ENCODE measurements around the gene EFNA2.

The EFNA2 gene

GRCh38 chr19:1249990-1250436 lies 35.7 kb upstream of the EFNA2 start:
- TF ChIP-seq, protein P1, sequence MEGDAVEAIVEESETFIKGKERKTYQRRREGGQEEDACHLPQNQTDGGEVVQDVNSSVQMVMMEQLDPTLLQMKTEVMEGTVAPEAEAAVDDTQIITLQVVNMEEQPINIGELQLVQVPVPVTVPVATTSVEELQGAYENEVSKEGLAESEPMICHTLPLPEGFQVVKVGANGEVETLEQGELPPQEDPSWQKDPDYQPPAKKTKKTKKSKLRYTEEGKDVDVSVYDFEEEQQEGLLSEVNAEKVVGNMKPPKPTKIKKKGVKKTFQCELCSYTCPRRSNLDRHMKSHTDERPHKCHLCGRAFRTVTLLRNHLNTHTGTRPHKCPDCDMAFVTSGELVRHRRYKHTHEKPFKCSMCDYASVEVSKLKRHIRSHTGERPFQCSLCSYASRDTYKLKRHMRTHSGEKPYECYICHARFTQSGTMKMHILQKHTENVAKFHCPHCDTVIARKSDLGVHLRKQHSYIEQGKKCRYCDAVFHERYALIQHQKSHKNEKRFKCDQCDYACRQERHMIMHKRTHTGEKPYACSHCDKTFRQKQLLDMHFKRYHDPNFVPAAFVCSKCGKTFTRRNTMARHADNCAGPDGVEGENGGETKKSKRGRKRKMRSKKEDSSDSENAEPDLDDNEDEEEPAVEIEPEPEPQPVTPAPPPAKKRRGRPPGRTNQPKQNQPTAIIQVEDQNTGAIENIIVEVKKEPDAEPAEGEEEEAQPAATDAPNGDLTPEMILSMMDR (IDR thresholded peaks at IDR 0.05; ENCODE audit: borderline replicate concordance, control extremely low read depth, extremely low read depth, insufficient read depth, missing control alignments) = no peak
- in situ Hi-C loops (cut with MboI; ENCODE audit: low sequenced_read_pairs, unreplicated experiment) = no loop called here
- DNase-seq (ENCODE audit: low spot score) = no peak

- DNase-seq (ENCODE audit: low spot score) = no peak
- TF ChIP-seq, protein P1 (IDR thresholded peaks at IDR 0.05; ENCODE audit: borderline replicate concordance, control extremely low read depth, extremely low read depth, insufficient read depth, missing control alignments) = no peak
- in situ Hi-C loops (cut with MboI; ENCODE audit: low sequenced_read_pairs, unreplicated experiment) = no loop called here
Measured at GRCh38 chr19:1250437-1251260, 35.0 kb upstream of the EFNA2 start.

GRCh38 chr19:1251330-1252220 lies 34.1 kb upstream of the EFNA2 start:
- in situ Hi-C loops (cut with MboI; ENCODE audit: low sequenced_read_pairs, unreplicated experiment) = no loop called here
- no peak for DNase-seq (ENCODE audit: low spot score)
- TF ChIP-seq, protein P1 (IDR thresholded peaks at IDR 0.05; ENCODE audit: borderline replicate concordance, control extremely low read depth, extremely low read depth, insufficient read depth, missing control alignments) = no peak

GRCh38 chr19:1252221-1252820 lies 33.4 kb upstream of the EFNA2 start:
- no peak for DNase-seq (ENCODE audit: low spot score)
- in situ Hi-C loops (cut with MboI; ENCODE audit: low sequenced_read_pairs, unreplicated experiment) = no loop called here

GRCh38 chr19:1252821-1253513 lies 32.7 kb upstream of the EFNA2 start:
- TF ChIP-seq, protein P1 (IDR thresholded peaks at IDR 0.05; ENCODE audit: borderline replicate concordance, control extremely low read depth, extremely low read depth, insufficient read depth, missing control alignments) = no peak
- no peak for DNase-seq (ENCODE audit: low spot score)
- in situ Hi-C loops (cut with MboI; ENCODE audit: low sequenced_read_pairs, unreplicated experiment) = no loop called here

More at GRCh38 chr19:1252221-1252820, 33.4 kb upstream of the EFNA2 start:
- TF ChIP-seq, protein P1 (IDR thresholded peaks at IDR 0.05; ENCODE audit: borderline replicate concordance, control extremely low read depth, extremely low read depth, insufficient read depth, missing control alignments) = no peak

Data from GM13976 (cell line).